ENCODE measurements around the gene ESRRG.

GRCh38 chr1:216641669-216642460 is 81.4 kb downstream of the ESRRG start:
- TF ChIP-seq EZH2phosphoT487 (conservative IDR thresholded peaks at IDR 0.05; ENCODE audit: low read length): no peak
- no peak for TF ChIP-seq CTCF (IDR thresholded peaks at IDR 0.05; ENCODE audit: insufficient read depth, low read length, poor library complexity, severe bottlenecking)
